HepG2 (cell line): ENCODE data around the gene CMPK1. TPM values are rescaled to one million over a fixed set of nuclear protein-coding genes. Genes with fewer than 3 reads are reported as not detected.

Experiments used
- ATAC-seq: fragments of 200-7000 bp; cut with Tn5 transposase; 3 replicates; pipeline ENCODE4 v1.9.1; 2020; ENCODE audit warnings: mild to moderate bottlenecking, moderate library complexity
- BruUV-seq: library from RNA; stranded (reverse); fragments of 400-500 nt; replicated peaks from 2 replicates; lab custom pipeline; 2021; lab: Mats Ljungman, UMichigan
- CTCF ChIA-PET: fragments of 300-600 bp; formaldehyde crosslinking; extraction: SDS; loops from one replicate; lab custom pipeline; 2021; ENCODE audit warnings: low total read pairs, inconsistent platforms, low intra/inter-chr PET ratio; lab: Yijun Ruan, JAX
- POLR2A ChIA-PET: fragments of 350-600 bp; sonication (Branson Sonifier 250); formaldehyde crosslinking; loops from one replicate; lab custom pipeline; 2020; ENCODE audit warnings: antibody characterized with exemption, inconsistent platforms; lab: Yijun Ruan, JAX
- DNase-seq: peaks from one replicate; pipeline ENCODE4 v3.0.0-alpha.2; 2015; ENCODE audit warnings: low spot score
- FAIRE-seq: peaks from 3 replicates; lab custom pipeline; 2011; peaks lifted over from hg19 to GRCh38; lab: Jason Lieb, UNC
- H2AFZ ChIP-seq: one replicate; pipeline ENCODE4 v1.6.1; 2011; ENCODE audit warnings: low read length, inconsistent platforms
- H3K27ac ChIP-seq: fragments of 300-600 bp; 3 replicates; pipeline ENCODE4 v1.8.0; 2011; ENCODE audit warnings: mixed run types, mild to moderate bottlenecking, mixed read lengths, low read length, inconsistent platforms; ENCODE audit not compliant: insufficient read depth; ENCODE audit errors: extremely low read length
- H3K27me3 ChIP-seq, 2 experiments: fragments of 200-600 bp in 1 of 2; 2 replicates in 1 of 2; 3 replicates in 1 of 2; pipeline versions ENCODE4 v1.6.0 to v1.8.0; 2011; ENCODE audit warnings: low read length in 2 of 2, mild to moderate bottlenecking in 2 of 2, moderate library complexity in 2 of 2, inconsistent platforms in 1 of 2; ENCODE audit not compliant: insufficient read depth in 2 of 2, control insufficient read depth in 1 of 2
- H3K36me3 ChIP-seq, 2 experiments: fragments of 200-600 bp in 1 of 2; replicated peaks in 1 of 2; 2 replicates in 1 of 2; 3 replicates in 1 of 2; pipeline versions ENCODE4 v1.5.1 to v1.8.0; 2011; ENCODE audit warnings: low read length in 2 of 2, inconsistent platforms in 1 of 2; ENCODE audit not compliant: insufficient read depth in 2 of 2, control insufficient read depth in 1 of 2
- H3K4me1 ChIP-seq: 2 replicates; pipeline ENCODE4 v1.5.1; 2012; ENCODE audit warnings: low read length, inconsistent platforms; ENCODE audit not compliant: insufficient read depth
- H3K4me2 ChIP-seq: 2 replicates; pipeline ENCODE4 v1.6.0; 2011; ENCODE audit warnings: low read depth, low read length, inconsistent platforms
- H3K4me3 ChIP-seq, 3 experiments: fragments of 200-600 bp in 1 of 3; sonication (generic), shearing (Covaris generic) in 1 of 3; replicated peaks in 1 of 3; 2 replicates each; pipeline ENCODE4 v1.5.1; 2011 to 2016; ENCODE audit warnings: low read length in 3 of 3, inconsistent platforms in 2 of 3, low read depth in 2 of 3, mild to moderate bottlenecking in 2 of 3, control low read depth in 1 of 3, mixed read lengths in 1 of 3; ENCODE audit not compliant: insufficient read depth in 1 of 3
- H3K79me2 ChIP-seq: one replicate; pipeline ENCODE4 v1.6.1; 2011; ENCODE audit warnings: low read length, inconsistent platforms; ENCODE audit not compliant: insufficient read depth
- H3K9ac ChIP-seq: 2 replicates; pipeline ENCODE4 v1.6.0; 2011; ENCODE audit warnings: mild to moderate bottlenecking, low read depth, low read length, inconsistent platforms; ENCODE audit not compliant: insufficient read depth
- H3K9me3 ChIP-seq: 2 replicates; pipeline ENCODE4 v1.5.1; 2012; ENCODE audit warnings: mild to moderate bottlenecking, low read length
- H4K20me1 ChIP-seq: 2 replicates; pipeline ENCODE4 v1.6.0; 2011; ENCODE audit warnings: inconsistent platforms, mild to moderate bottlenecking, low read length, moderate library complexity; ENCODE audit not compliant: insufficient read depth
- BORCS8-MEF2B ChIP-seq: sonication (generic); formaldehyde crosslinking; IDR thresholded peaks from 2 replicates; pipeline ENCODE4 v1.8.0; 2022; ENCODE audit warnings: mild to moderate bottlenecking, missing genetic modification reagents
- CBFB ChIP-seq: sonication (generic); formaldehyde crosslinking; IDR thresholded peaks from 2 replicates; pipeline ENCODE4 v1.4.0; 2020; ENCODE audit warnings: missing genetic modification reagents
- HOXD1 ChIP-seq: sonication (generic); formaldehyde crosslinking; IDR thresholded peaks from 2 replicates; pipeline ENCODE4 v1.5.0; 2020; ENCODE audit warnings: missing genetic modification reagents
- ISL2 ChIP-seq: sonication (generic); formaldehyde crosslinking; IDR thresholded peaks from 2 replicates; pipeline ENCODE4 v1.5.0; 2020; ENCODE audit warnings: missing genetic modification reagents
- JUND ChIP-seq: sonication (generic); formaldehyde crosslinking; IDR thresholded peaks from 2 replicates; pipeline ENCODE4 v1.8.0; 2022; ENCODE audit warnings: mild to moderate bottlenecking, missing genetic modification reagents
- KDM2A ChIP-seq: sonication (generic); formaldehyde crosslinking; IDR thresholded peaks from 2 replicates; pipeline ENCODE4 v1.4.0; 2020; ENCODE audit warnings: low read depth, missing genetic modification reagents, borderline replicate concordance
- NCOR1 ChIP-seq: fragments of 200-600 bp; sonication (generic); IDR thresholded peaks from 2 replicates; pipeline ENCODE4 v1.7.0; 2017; ENCODE audit warnings: antibody characterized with exemption, low read length, borderline replicate concordance
- NFE2L2 ChIP-seq: fragments of 150-350 bp; IDR thresholded peaks from 2 replicates; pipeline ENCODE4 v1.6.1; 2014; ENCODE audit warnings: low read length
- RFX3 ChIP-seq: IDR thresholded peaks from 2 replicates; pipeline ENCODE4 v1.6.1; 2016; ENCODE audit warnings: missing biosample characterization, missing genetic modification reagents
- SRSF4 ChIP-seq: fragments of 200-400 bp; formaldehyde crosslinking; IDR thresholded peaks from one replicate; pipeline ENCODE4 v1.6.1; 2018; ENCODE audit warnings: mild to moderate bottlenecking, low read depth, low read length, moderate library complexity; ENCODE audit not compliant: poor library complexity, severe bottlenecking
- TMF1 ChIP-seq: sonication (generic); formaldehyde crosslinking; IDR thresholded peaks from 2 replicates; pipeline ENCODE4 v1.8.1; 2022; ENCODE audit warnings: low read depth, missing genetic modification reagents
- TP53 ChIP-seq: sonication (generic); formaldehyde crosslinking; conservative IDR thresholded peaks from 2 replicates; pipeline ENCODE4 v1.4.0; 2020; ENCODE audit warnings: missing genetic modification reagents
- ZBTB3 ChIP-seq: sonication (generic); formaldehyde crosslinking; IDR thresholded peaks from 2 replicates; pipeline ENCODE4 v1.4.0; 2020; ENCODE audit warnings: low read depth, mild to moderate bottlenecking, moderate library complexity, missing genetic modification reagents, borderline replicate concordance
- ZBTB46 ChIP-seq: sonication (generic); formaldehyde crosslinking; IDR thresholded peaks from 2 replicates; pipeline ENCODE4 v1.4.0; 2020; ENCODE audit warnings: mild to moderate bottlenecking, missing genetic modification reagents, borderline replicate concordance
- ZNF335 ChIP-seq: sonication (generic); formaldehyde crosslinking; IDR thresholded peaks from 2 replicates; pipeline ENCODE4 v1.4.0; 2020; ENCODE audit warnings: missing genetic modification reagents
- ZNF33A ChIP-seq: sonication (generic); formaldehyde crosslinking; IDR thresholded peaks from 2 replicates; pipeline ENCODE4 v1.5.1; 2020; ENCODE audit warnings: missing genetic modification reagents, mild to moderate bottlenecking, moderate library complexity, borderline replicate concordance
- ZNF713 ChIP-seq: sonication (generic); formaldehyde crosslinking; IDR thresholded peaks from 2 replicates; pipeline ENCODE4 v1.4.0; 2020; ENCODE audit warnings: mild to moderate bottlenecking, missing genetic modification reagents
- WGBS: methylation state at CpG from one replicate; pipeline ENCODE4 v1.1.6; 2017; ENCODE audit warnings: low lambda C conversion rate; 5-methylcytosine and 5-hydroxymethylcytosine counted together
- in situ Hi-C: cut with HindIII; loops from 2 replicates; pipeline ENCODE4 v1.10.0; 2017; ENCODE audit warnings: low pct_unique_long_range_greater_than_20kb; ENCODE audit not compliant: extremely low pct_ligation_motif_present
- intact Hi-C: fragments of 100-400 bp; cut with micrococcal nuclease; formaldehyde crosslinking; loops from one replicate; pipeline ENCODE4 v1.10.0; 2022; ENCODE audit not compliant: unreplicated experiment
- polyA plus RNA-seq, 8 experiments: library from polyadenylated mRNA; depleted of rRNA in 3 of 8; stranded (reverse) in 7 of 8; unstranded in 1 of 8; fragments of >200 nt; fragmentation: Illumina TruSeq in 4 of 8; extraction: Trizol in 4 of 8; gene quantifications; 2 replicates each; pipeline versions ENCODE4 v1.2.1 to v1.2.3, GENCODE V29; 2011 to 2016; ENCODE audit warnings: low read depth in 4 of 8, missing spikeins in 1 of 8, mixed read lengths in 1 of 8; ENCODE audit not compliant: insufficient read depth in 1 of 8
- total RNA-seq, 5 experiments: library from RNA; depleted of rRNA; stranded (reverse); fragments of >200 nt; fragmentation: Illumina TruSeq; extraction: Trizol; gene quantifications; 2 replicates each; pipeline ENCODE4 v1.2.3, GENCODE V29; 2016; ENCODE audit warnings: low read depth in 1 of 5
- TF ChIP-seq, protein P1 (sequence below): sonication (generic); formaldehyde crosslinking; IDR thresholded peaks from 2 replicates; pipeline ENCODE4 v1.8.0; 2022; ENCODE audit warnings: mild to moderate bottlenecking, missing genetic modification reagents; ENCODE audit not compliant: insufficient replicate concordance
- TF ChIP-seq, protein P2 (sequence below), 2 experiments: sonication (generic) in 1 of 2; formaldehyde crosslinking in 1 of 2; IDR thresholded peaks; 2 replicates each; pipeline versions ENCODE4 v1.4.0 to v1.6.1; 2016 to 2020; ENCODE audit warnings: borderline replicate concordance in 1 of 2, low read depth in 1 of 2, mild to moderate bottlenecking in 1 of 2, missing genetic modification reagents in 1 of 2

The CMPK1 gene
- total and polyA plus RNA-seq, 2 of the 13 experiments (the other 11 are each of a cell fraction or from before 2014, with no cell fraction given), result 38.3 to 92.0 TPM

- H3K9ac ChIP-seq, result no peak overlapping the region
- in situ Hi-C loops, result no loop called here
- peaks cover 48% of the 10 kb centered on the region for H3K79me2 ChIP-seq
- H3K27me3 ChIP-seq, result no peaks in the 10 kb centered on the region
- H4K20me1 ChIP-seq, result 0 out of 2 replicates have a peak, but pooled peaks cover 4% of the 10 kb centered on the region
- CTCF ChIA-PET, result no interaction called here
- no peak overlapping the region for H3K4me3 ChIP-seq
- no peak overlapping the region for H3K4me2 ChIP-seq
- intact Hi-C loops, result no loop called here
- H3K27ac ChIP-seq, result no peak overlapping the region
- WGBS, result 81% methylated on average over 6 of the region's 9 CpGs
- peaks cover 10% of the 10 kb centered on the region for H3K4me1 ChIP-seq
- H2AFZ ChIP-seq, result no peak overlapping the region
- ATAC-seq (no peak), FAIRE-seq (no peak), DNase-seq (no peak)
- POLR2A ChIA-PET, result no interaction called here
- no peaks in the 10 kb centered on the region for H3K9me3 ChIP-seq
- no TSS peak for BruUV-seq
- H3K36me3 ChIP-seq, result peaks cover 5 to 10% of the 10 kb centered on the region in 2 experiments
- TF ChIP-seq CBFB (CRISPR knock-in tag) (no peak), KDM2A (CRISPR knock-in tag) (no peak), BORCS8-MEF2B (no peak), ZNF713 (CRISPR knock-in tag) (no peak), ZBTB3 (CRISPR knock-in tag) (no peak), ZBTB46 (CRISPR knock-in tag) (no peak), TMF1 (no peak), RFX3 (no peak), ISL2 (CRISPR knock-in tag) (no peak), HOXD1 (CRISPR knock-in tag) (no peak), SRSF4 (no peak), JUND (no peak), NFE2L2 (no peak), ZNF33A (no peak), TP53 (no peak), ZNF335 (CRISPR knock-in tag) (no peak), NCOR1 (no peak)
- TF ChIP-seq, protein P1, sequence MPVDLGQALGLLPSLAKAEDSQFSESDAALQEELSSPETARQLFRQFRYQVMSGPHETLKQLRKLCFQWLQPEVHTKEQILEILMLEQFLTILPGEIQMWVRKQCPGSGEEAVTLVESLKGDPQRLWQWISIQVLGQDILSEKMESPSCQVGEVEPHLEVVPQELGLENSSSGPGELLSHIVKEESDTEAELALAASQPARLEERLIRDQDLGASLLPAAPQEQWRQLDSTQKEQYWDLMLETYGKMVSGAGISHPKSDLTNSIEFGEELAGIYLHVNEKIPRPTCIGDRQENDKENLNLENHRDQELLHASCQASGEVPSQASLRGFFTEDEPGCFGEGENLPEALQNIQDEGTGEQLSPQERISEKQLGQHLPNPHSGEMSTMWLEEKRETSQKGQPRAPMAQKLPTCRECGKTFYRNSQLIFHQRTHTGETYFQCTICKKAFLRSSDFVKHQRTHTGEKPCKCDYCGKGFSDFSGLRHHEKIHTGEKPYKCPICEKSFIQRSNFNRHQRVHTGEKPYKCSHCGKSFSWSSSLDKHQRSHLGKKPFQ (CRISPR knock-in tag), result no peak
- TF ChIP-seq, protein P2, sequence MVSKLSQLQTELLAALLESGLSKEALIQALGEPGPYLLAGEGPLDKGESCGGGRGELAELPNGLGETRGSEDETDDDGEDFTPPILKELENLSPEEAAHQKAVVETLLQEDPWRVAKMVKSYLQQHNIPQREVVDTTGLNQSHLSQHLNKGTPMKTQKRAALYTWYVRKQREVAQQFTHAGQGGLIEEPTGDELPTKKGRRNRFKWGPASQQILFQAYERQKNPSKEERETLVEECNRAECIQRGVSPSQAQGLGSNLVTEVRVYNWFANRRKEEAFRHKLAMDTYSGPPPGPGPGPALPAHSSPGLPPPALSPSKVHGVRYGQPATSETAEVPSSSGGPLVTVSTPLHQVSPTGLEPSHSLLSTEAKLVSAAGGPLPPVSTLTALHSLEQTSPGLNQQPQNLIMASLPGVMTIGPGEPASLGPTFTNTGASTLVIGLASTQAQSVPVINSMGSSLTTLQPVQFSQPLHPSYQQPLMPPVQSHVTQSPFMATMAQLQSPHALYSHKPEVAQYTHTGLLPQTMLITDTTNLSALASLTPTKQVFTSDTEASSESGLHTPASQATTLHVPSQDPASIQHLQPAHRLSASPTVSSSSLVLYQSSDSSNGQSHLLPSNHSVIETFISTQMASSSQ (IDR thresholded peaks at IDR 0.05; ENCODE audit: low read depth), result no peak
- TF ChIP-seq, protein P2 (CRISPR knock-in tag; IDR thresholded peaks at IDR 0.05; ENCODE audit: borderline replicate concordance), result no peak
Measured at GRCh38 chr1:47347735-47348134, 14.1 kb downstream of the CMPK1 start.
